Measurements from ENCODE around the gene IL11RA. TPM values are rescaled to one million over a fixed set of nuclear protein-coding genes. Genes with fewer than 3 reads are reported as not detected.

The IL11RA gene
- total and polyA plus RNA-seq, 9 of the 15 experiments (the other 6 are each of a cell fraction or from before 2014, with no cell fraction given), result 0.11 to 5.8 (median 2.8) TPM

- TF ChIP-seq RBBP5 (IDR thresholded peaks at IDR 0.05; ENCODE audit: borderline replicate concordance, insufficient read depth, low read length, poor library complexity, severe bottlenecking) (peak; percentile 37), MLLT1 (IDR thresholded peaks at IDR 0.05) (no peak), SUPT5H (IDR thresholded peaks at IDR 0.05) (peak; percentile 86), SP1 (CRISPR knock-in tag; IDR thresholded peaks at IDR 0.05) (peak; percentile 51; the same call in 1 of the 2 replicates), POLR2H (tag; IDR thresholded peaks at IDR 0.05; ENCODE audit: low read depth) (peak; percentile 72), ZFX (CRISPR knock-in tag; IDR thresholded peaks at IDR 0.05) (peak; percentile 94), EZH2 (IDR thresholded peaks at IDR 0.05; ENCODE audit: borderline replicate concordance, low read depth, low read length) (no peak), HDAC1 (IDR thresholded peaks at IDR 0.05) (0 out of 4 replicates have a peak, but pooled peaks of 1 of the 2 experiments have one; percentile 47), SAP30 (IDR thresholded peaks at IDR 0.05; ENCODE audit: borderline replicate concordance, insufficient read depth, low read depth, low read length, poor library complexity, severe bottlenecking) (peak; percentile 21), RB1 (IDR thresholded peaks at IDR 0.05; ENCODE audit: low read depth) (peak; percentile 39; the same call in 1 of the 2 replicates), HCFC1 (IDR thresholded peaks at IDR 0.05; ENCODE audit: low read depth, low read length) (peak; percentile 24; the same call in 1 of the 2 replicates), ZBTB5 (IDR thresholded peaks at IDR 0.05) (no peak), MAZ (CRISPR knock-in tag; conservative IDR thresholded peaks at IDR 0.05 in 1 of 2, IDR thresholded peaks at IDR 0.05 in 1 of 2) (peak; percentile 68 to 69; a peak in 3 of 4 replicates), POLR2B (IDR thresholded peaks at IDR 0.05; ENCODE audit: low read depth, partially characterized antibody) (peak; percentile 61)
- TF ChIP-seq, protein P1, sequence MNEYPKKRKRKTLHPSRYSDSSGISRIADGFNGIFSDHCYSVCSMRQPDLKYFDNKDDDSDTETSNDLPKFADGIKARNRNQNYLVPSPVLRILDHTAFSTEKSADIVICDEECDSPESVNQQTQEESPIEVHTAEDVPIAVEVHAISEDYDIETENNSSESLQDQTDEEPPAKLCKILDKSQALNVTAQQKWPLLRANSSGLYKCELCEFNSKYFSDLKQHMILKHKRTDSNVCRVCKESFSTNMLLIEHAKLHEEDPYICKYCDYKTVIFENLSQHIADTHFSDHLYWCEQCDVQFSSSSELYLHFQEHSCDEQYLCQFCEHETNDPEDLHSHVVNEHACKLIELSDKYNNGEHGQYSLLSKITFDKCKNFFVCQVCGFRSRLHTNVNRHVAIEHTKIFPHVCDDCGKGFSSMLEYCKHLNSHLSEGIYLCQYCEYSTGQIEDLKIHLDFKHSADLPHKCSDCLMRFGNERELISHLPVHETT (CRISPR knock-in tag; conservative IDR thresholded peaks at IDR 0.05 in 1 of 2, IDR thresholded peaks at IDR 0.05 in 1 of 2), result 0 out of 4 replicates have a peak, but pooled peaks of 1 of the 2 experiments have one; percentile 30
- TF ChIP-seq, protein P2, sequence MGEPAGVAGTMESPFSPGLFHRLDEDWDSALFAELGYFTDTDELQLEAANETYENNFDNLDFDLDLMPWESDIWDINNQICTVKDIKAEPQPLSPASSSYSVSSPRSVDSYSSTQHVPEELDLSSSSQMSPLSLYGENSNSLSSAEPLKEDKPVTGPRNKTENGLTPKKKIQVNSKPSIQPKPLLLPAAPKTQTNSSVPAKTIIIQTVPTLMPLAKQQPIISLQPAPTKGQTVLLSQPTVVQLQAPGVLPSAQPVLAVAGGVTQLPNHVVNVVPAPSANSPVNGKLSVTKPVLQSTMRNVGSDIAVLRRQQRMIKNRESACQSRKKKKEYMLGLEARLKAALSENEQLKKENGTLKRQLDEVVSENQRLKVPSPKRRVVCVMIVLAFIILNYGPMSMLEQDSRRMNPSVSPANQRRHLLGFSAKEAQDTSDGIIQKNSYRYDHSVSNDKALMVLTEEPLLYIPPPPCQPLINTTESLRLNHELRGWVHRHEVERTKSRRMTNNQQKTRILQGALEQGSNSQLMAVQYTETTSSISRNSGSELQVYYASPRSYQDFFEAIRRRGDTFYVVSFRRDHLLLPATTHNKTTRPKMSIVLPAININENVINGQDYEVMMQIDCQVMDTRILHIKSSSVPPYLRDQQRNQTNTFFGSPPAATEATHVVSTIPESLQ (CRISPR knock-in tag; IDR thresholded peaks at IDR 0.05), result 0 out of 2 replicates have a peak, but pooled peaks have one; percentile 10
These were observed 39.9 kb upstream of the IL11RA start, which contains the start of gene RPP25L (continued) for GRCh38 chr9:34611811-34612787.
